ENCODE data around the gene RBM25. TPM values are rescaled to one million over a fixed set of nuclear protein-coding genes. Genes with fewer than 3 reads are reported as not detected.

RBM25 gene
- total RNA-seq, 4 donors from 2014 or later, result 28.4 to 34.1 (median 30.1) TPM

DNA sequence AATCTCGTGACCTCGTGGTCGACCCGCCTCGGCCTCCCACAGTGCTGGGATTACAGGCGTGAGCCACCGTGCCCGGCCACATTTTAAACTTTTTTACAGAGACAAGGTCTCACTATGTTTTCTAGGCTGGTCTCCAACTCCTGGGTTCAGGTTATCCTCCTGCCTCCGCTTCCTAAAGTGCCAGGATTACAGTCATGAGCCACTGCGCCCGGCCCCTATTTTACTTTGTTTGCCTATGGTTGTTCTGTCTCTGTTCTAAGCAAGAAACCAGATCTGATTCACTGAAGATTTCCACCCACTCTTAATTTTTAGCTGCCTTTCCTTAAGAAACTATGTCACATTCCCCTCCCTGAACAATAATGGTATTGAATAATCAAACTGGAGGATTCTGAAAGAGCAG lies 39.1 kb downstream of the RBM25 start:
- ATAC-seq (no peak), DNase-seq (no peak)
- Histone ChIP-seq H3K27me3 (no peaks in the 10 kb centered on the region), H3K27ac (no peak overlapping the region), H3K36me3 (peaks cover 0 to 41% of the 10 kb centered on the region in 2 donors), H3K4me3 (no peak overlapping the region), H3K9me3 (no peaks in the 10 kb centered on the region), H3K4me1 (no peaks in the 10 kb centered on the region)
- in situ Hi-C loops (cut with MboI; ENCODE audit: low sequenced_read_pairs in 4 of 4) (no loop called here), intact Hi-C loops (cut with DNase I; ENCODE audit: low total_unique reads) (no loop called here)
- TF ChIP-seq, protein P1, sequence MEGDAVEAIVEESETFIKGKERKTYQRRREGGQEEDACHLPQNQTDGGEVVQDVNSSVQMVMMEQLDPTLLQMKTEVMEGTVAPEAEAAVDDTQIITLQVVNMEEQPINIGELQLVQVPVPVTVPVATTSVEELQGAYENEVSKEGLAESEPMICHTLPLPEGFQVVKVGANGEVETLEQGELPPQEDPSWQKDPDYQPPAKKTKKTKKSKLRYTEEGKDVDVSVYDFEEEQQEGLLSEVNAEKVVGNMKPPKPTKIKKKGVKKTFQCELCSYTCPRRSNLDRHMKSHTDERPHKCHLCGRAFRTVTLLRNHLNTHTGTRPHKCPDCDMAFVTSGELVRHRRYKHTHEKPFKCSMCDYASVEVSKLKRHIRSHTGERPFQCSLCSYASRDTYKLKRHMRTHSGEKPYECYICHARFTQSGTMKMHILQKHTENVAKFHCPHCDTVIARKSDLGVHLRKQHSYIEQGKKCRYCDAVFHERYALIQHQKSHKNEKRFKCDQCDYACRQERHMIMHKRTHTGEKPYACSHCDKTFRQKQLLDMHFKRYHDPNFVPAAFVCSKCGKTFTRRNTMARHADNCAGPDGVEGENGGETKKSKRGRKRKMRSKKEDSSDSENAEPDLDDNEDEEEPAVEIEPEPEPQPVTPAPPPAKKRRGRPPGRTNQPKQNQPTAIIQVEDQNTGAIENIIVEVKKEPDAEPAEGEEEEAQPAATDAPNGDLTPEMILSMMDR (IDR thresholded peaks at IDR 0.05 in 4 of 5, conservative IDR thresholded peaks at IDR 0.05 in 1 of 5), result no peak
- no peak for TF ChIP-seq POLR2A (IDR thresholded peaks at IDR 0.05)

DNA sequence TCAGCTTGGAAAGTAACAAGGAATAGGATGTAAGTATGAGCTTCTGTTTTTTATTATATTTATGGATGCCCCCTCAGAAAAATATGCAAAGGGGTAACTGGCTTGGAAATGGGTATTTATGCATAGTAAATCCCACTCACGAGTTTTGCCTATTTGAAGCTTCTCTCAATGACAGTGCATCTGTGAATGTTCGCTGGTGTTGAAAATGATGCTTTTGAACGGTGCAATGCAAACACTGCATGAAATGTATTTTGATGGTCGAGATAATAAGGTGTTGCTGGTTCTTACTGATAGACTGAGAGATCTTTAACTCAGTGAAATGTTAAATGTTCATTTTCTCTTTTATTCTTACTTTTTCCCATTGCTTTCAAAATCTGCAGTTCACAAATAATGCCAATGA lies 42.0 kb downstream of the RBM25 start:
- in situ Hi-C loops (cut with MboI; ENCODE audit: low sequenced_read_pairs in 4 of 4), result no loop called here

DNA sequence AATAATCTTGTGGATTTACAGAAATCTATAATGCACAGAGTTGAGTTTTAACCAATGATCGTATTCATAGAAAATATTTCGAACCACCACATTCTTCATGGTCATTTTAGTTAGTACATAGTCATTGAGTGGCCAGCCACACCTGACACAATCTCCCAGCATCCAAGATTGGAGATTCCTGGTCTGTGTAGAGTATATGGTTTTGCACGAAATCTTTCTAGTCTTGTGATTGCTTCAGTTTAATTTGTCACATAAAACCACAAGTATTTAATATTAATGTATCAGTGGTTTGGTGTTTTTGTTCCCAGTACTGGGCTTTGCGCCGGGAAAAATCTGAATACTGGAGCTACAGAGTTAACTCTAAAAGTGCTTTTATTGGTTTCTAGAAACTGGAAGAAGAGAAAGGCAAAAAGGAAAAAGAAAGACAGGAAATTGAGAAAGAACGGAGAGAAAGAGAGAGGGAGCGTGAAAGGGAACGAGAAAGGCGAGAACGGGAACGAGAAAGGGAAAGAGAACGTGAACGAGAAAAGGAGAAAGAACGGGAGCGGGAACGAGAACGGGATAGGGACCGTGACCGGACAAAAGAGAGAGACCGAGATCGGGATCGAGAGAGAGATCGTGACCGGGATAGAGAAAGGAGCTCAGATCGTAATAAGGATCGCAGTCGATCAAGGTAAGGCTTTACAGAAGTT lies 44.6 kb downstream of the RBM25 start:
- in situ Hi-C loops (cut with MboI; ENCODE audit: low sequenced_read_pairs in 4 of 4), result no loop called here
- Histone ChIP-seq H3K9me3 (no peaks in the 10 kb centered on the region), H3K36me3 (peaks cover 0 to 91% of the 10 kb centered on the region in 2 donors), H3K4me3 (no peak overlapping the region), H3K4me1 (no peaks in the 10 kb centered on the region), H3K27me3 (no peaks in the 10 kb centered on the region), H3K27ac (no peak overlapping the region)
- TF ChIP-seq POLR2A (IDR thresholded peaks at IDR 0.05), result no peak
- ATAC-seq (no peak), DNase-seq (no peak)
- intact Hi-C loops (cut with DNase I; ENCODE audit: low total_unique reads), result no loop called here

More for the DNA sequence above, 42.0 kb downstream of the RBM25 start:
- TF ChIP-seq, protein P1 (IDR thresholded peaks at IDR 0.05 in 4 of 5, conservative IDR thresholded peaks at IDR 0.05 in 1 of 5), result no peak
- TF ChIP-seq POLR2A (IDR thresholded peaks at IDR 0.05), result no peak
- peaks cover 0 to 67% of the 10 kb centered on the region in 2 donors for H3K36me3 ChIP-seq
- no peaks in the 10 kb centered on the region for H3K9me3 ChIP-seq
- intact Hi-C loops (cut with DNase I; ENCODE audit: low total_unique reads), result no loop called here
- ATAC-seq, result no peak
- no peak for DNase-seq
- H3K4me1 ChIP-seq, result no peaks in the 10 kb centered on the region
- H3K4me3 ChIP-seq, result no peak overlapping the region
- no peaks in the 10 kb centered on the region for H3K27me3 ChIP-seq
- no peak overlapping the region for H3K27ac ChIP-seq

DNA sequence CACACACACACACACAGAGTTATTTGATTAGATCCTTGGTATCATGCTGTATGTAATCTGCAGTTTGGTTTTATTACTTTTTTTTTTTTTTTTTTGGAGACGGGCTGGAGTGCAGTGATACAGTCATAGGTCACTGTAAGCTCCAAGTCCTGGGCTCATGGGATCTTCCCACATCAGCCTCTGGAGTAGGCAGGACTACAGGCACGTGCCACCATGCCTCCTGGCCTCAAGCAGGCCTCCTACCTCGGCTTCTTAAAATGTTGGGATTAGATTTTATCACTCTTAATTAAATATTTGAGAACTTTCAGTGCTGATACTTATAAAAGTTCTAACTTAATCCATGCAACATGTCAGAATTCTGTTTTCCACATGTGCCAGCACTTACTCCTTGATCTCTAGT lies 46.7 kb downstream of the RBM25 start:
- intact Hi-C loops (cut with DNase I; ENCODE audit: low total_unique reads), result no loop called here
- in situ Hi-C loops (cut with MboI; ENCODE audit: low sequenced_read_pairs in 4 of 4), result no loop called here

DNA sequence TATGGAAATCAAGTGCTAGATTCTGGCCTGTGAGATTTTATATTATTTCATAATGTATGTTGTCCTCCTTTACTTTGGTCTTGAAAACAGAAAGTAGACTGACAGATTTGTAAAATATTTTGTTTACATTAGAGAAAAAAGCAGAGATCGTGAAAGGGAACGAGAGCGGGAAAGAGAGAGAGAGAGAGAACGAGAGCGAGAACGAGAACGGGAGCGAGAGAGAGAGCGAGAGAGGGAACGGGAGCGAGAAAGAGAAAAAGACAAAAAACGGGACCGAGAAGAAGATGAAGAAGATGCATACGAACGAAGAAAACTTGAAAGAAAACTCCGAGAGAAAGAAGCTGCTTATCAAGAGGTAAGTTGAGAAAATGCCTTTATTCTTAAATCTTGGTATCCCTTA lies 47.4 kb downstream of the RBM25 start:
- no peak overlapping the region for H3K4me3 ChIP-seq
- H3K9me3 ChIP-seq, result no peaks in the 10 kb centered on the region
- no peak for TF ChIP-seq POLR2A (IDR thresholded peaks at IDR 0.05)
- TF ChIP-seq, protein P1 (IDR thresholded peaks at IDR 0.05 in 4 of 5, conservative IDR thresholded peaks at IDR 0.05 in 1 of 5), result no peak
- ATAC-seq (no peak), DNase-seq (no peak)
- intact Hi-C loops (cut with DNase I; ENCODE audit: low total_unique reads), result no loop called here
- no peaks in the 10 kb centered on the region for H3K4me1 ChIP-seq
- no peak overlapping the region for H3K27ac ChIP-seq
- peaks cover 2 to 91% of the 10 kb centered on the region in 2 donors for H3K36me3 ChIP-seq
- in situ Hi-C loops (cut with MboI; ENCODE audit: low sequenced_read_pairs in 4 of 4), result no loop called here
- H3K27me3 ChIP-seq, result no peaks in the 10 kb centered on the region

More for the DNA sequence above, 46.7 kb downstream of the RBM25 start:
- no peak overlapping the region for H3K27ac ChIP-seq
- H3K4me1 ChIP-seq, result no peaks in the 10 kb centered on the region
- no peak for TF ChIP-seq POLR2A (IDR thresholded peaks at IDR 0.05)
- TF ChIP-seq, protein P1 (IDR thresholded peaks at IDR 0.05 in 4 of 5, conservative IDR thresholded peaks at IDR 0.05 in 1 of 5), result no peak
- no peaks in the 10 kb centered on the region for H3K9me3 ChIP-seq
- ATAC-seq (no peak), DNase-seq (no peak)
- no peaks in the 10 kb centered on the region for H3K27me3 ChIP-seq
- peaks cover 2 to 91% of the 10 kb centered on the region in 2 donors for H3K36me3 ChIP-seq
- no peak overlapping the region for H3K4me3 ChIP-seq
